Natural killer cell (primary cell): ENCODE results near the gene NRARP. TPM values are rescaled to one million over a fixed set of nuclear protein-coding genes. Genes with fewer than 3 reads are reported as not detected.

Experiments
- ATAC-seq, 3 donors: fragments of 150-1000 bp in 2 of 3; fragments of 200-7000 bp in 1 of 3; cut with Tn5 transposase; 1 replicate in 1 of 3; 2 replicates in 2 of 3; pipeline ENCODE4 v1.10.0; 2021; ENCODE audit warnings: mild to moderate bottlenecking in 2 of 3, moderate library complexity in 2 of 3
- DNase-seq, 2 donors: peaks; one replicate each; pipeline versions ENCODE4 v3.0.0 to v3.0.0-alpha.2; 2013 to 2021; ENCODE audit warnings: mixed read lengths in 1 of 2
- H3K27ac ChIP-seq: one replicate; pipeline ENCODE4 v1.5.1; 2013; ENCODE audit warnings: mild to moderate bottlenecking, low read length
- H3K27me3 ChIP-seq: one replicate; pipeline ENCODE4 v1.6.1; 2013; ENCODE audit warnings: low read length; ENCODE audit not compliant: control insufficient read depth, insufficient read depth
- H3K36me3 ChIP-seq: one replicate; pipeline ENCODE4 v1.6.1; 2013; ENCODE audit warnings: low read length; ENCODE audit not compliant: control insufficient read depth, insufficient read depth
- H3K4me1 ChIP-seq: one replicate; pipeline ENCODE4 v1.6.1; 2013; ENCODE audit warnings: low read length; ENCODE audit not compliant: control insufficient read depth, insufficient read depth
- H3K4me3 ChIP-seq: one replicate; pipeline ENCODE4 v1.5.1; 2013; ENCODE audit warnings: low read length
- H3K9me3 ChIP-seq: one replicate; pipeline ENCODE4 v1.6.1; 2013; ENCODE audit warnings: low read length; ENCODE audit not compliant: control insufficient read depth, insufficient read depth
- H3K27ac Mint-ChIP-seq, 2 donors: one replicate each; pipeline ENCODE4 v1.8.0; 2022; ENCODE audit warnings: mild to moderate bottlenecking in 2 of 2, mixed read lengths in 2 of 2, moderate library complexity in 1 of 2
- H3K27me3 Mint-ChIP-seq, 2 donors: one replicate each; pipeline ENCODE4 v1.8.0; 2022; ENCODE audit warnings: low read depth in 2 of 2, mixed read lengths in 2 of 2
- H3K36me3 Mint-ChIP-seq: one replicate; pipeline ENCODE4 v1.8.0; 2022; ENCODE audit warnings: mixed read lengths
- H3K4me1 Mint-ChIP-seq, 2 donors: one replicate each; pipeline ENCODE4 v1.8.0; 2022; ENCODE audit warnings: mixed read lengths in 2 of 2
- H3K4me3 Mint-ChIP-seq: one replicate; pipeline ENCODE4 v1.8.0; 2022; ENCODE audit warnings: mild to moderate bottlenecking, moderate library complexity, mixed read lengths
- H3K9me3 Mint-ChIP-seq, 2 donors: one replicate each; pipeline ENCODE4 v1.8.0; 2022; ENCODE audit warnings: mixed read lengths in 2 of 2
- WGBS: methylation state at CpG from one replicate; pipeline ENCODE4 v1.1.7; 2013; ENCODE audit warnings: missing lambda C conversion rate; ENCODE audit not compliant: insufficient coverage; 5-methylcytosine and 5-hydroxymethylcytosine counted together
- intact Hi-C: fragments of 100-400 bp; cut with micrococcal nuclease; formaldehyde crosslinking; loops from one replicate; pipeline ENCODE4 v1.14.2; 2022
- total RNA-seq, 4 donors: library from RNA; stranded (reverse); fragments of 120-200 nt in 1 of 4; gene quantifications; one replicate each; pipeline versions ENCODE4 v1.2.3 to v1.2.4, GENCODE V29; 2013 to 2022
- TF ChIP-seq, protein P1 (sequence below): fragments of 200-600 bp; IDR thresholded peaks from one replicate; pipeline ENCODE4 v1.8.0; 2022; ENCODE audit warnings: antibody characterized with exemption

Gene NRARP
- total RNA-seq, 3 donors from 2014 or later (not counting 1 experiment from before 2014, with no cell fraction given): 0.88 to 2.3 (median 1.2) TPM

DNA sequence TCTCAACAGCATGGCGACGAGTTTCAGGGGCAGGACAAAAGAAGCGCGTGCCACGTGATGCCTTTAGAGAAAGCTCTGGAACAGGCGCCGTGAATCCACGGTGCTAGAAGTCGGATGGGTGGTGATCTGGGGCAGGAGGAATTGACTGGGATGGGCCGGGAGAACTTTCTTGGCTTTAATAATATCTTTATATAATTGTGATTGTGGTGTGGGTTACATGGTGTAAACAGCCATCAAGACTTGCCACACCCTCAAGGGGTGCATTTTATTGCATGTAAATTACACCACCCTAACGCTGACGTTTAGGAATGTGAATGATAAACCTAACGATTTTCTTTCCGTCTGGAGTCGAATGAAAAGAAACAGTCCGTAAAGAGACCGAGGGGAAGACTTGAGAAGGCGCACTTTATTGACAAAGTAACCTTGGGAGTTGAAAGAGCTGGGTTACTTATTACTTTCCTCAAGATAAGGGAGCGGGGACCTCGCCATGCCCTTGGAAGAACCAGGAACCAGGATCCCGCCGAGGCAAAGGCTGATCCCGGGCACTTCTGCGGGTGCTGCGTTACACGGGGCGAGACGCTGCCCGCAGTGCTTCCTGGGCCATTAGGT, 8.5 kb downstream of the NRARP start:
- H3K4me3 ChIP-seq: no peak overlapping the region
- no peak overlapping the region for H3K27ac ChIP-seq
- H3K27ac Mint-ChIP-seq: no peak overlapping the region
- no peaks in the 10 kb centered on the region for H3K36me3 ChIP-seq
- peaks cover 23% of the 10 kb centered on the region for H3K27me3 ChIP-seq
- DNase-seq (no peak), ATAC-seq (no peak)
- no peaks in the 10 kb centered on the region for H3K36me3 Mint-ChIP-seq
- no peaks in the 10 kb centered on the region for H3K9me3 Mint-ChIP-seq
- peaks cover 0 to 16% of the 10 kb centered on the region in 2 donors for H3K4me1 Mint-ChIP-seq
- TF ChIP-seq, protein P1, sequence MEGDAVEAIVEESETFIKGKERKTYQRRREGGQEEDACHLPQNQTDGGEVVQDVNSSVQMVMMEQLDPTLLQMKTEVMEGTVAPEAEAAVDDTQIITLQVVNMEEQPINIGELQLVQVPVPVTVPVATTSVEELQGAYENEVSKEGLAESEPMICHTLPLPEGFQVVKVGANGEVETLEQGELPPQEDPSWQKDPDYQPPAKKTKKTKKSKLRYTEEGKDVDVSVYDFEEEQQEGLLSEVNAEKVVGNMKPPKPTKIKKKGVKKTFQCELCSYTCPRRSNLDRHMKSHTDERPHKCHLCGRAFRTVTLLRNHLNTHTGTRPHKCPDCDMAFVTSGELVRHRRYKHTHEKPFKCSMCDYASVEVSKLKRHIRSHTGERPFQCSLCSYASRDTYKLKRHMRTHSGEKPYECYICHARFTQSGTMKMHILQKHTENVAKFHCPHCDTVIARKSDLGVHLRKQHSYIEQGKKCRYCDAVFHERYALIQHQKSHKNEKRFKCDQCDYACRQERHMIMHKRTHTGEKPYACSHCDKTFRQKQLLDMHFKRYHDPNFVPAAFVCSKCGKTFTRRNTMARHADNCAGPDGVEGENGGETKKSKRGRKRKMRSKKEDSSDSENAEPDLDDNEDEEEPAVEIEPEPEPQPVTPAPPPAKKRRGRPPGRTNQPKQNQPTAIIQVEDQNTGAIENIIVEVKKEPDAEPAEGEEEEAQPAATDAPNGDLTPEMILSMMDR: no peak
- no peaks in the 10 kb centered on the region for H3K9me3 ChIP-seq
- intact Hi-C loops: loop anchor here (2.0 to 10.0 kb wide), 2 partner anchors 113 to 231 kb away; no protein-coding TSS in a partner anchor
- H3K27me3 Mint-ChIP-seq: peaks cover 9 to 17% of the 10 kb centered on the region in 2 donors
- peaks cover 15% of the 10 kb centered on the region for H3K4me1 ChIP-seq
- peak overlapping the region; percentile 45 for H3K4me3 Mint-ChIP-seq
- WGBS: 93% methylated on average over 29 of the region's 29 CpGs

DNA sequence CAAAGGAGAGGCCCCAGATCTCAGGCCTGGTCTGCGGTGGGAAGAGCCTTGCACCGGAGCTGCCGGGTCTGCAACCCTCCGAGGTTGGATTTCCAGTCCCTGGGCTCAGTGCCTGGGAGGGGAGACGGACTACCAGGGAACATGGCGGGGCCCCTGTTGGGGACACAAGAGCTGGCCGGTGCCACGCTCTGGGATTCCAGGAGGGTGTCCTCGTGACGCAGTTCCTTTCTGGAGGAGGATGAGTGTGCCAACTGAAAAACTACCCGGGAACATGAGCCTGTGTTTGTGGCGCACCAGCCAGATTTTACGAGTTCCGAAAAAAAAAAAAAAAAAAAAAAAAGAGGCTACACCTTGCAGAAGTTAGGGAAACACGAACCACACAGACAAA, 9.0 kb downstream of the NRARP start:
- H3K27ac ChIP-seq: no peak overlapping the region
- ATAC-seq (no peak), DNase-seq (no peak)
- H3K36me3 Mint-ChIP-seq: no peaks in the 10 kb centered on the region
- no peak overlapping the region for H3K27ac Mint-ChIP-seq
- intact Hi-C loops: loop anchor here (10.0 kb wide), 1 partner anchor 232 kb away; no protein-coding TSS in a partner anchor
- H3K27me3 Mint-ChIP-seq: peaks cover 9 to 17% of the 10 kb centered on the region in 2 donors
- H3K27me3 ChIP-seq: peaks cover 23% of the 10 kb centered on the region
- peaks cover 0 to 16% of the 10 kb centered on the region in 2 donors for H3K4me1 Mint-ChIP-seq
- no peaks in the 10 kb centered on the region for H3K9me3 Mint-ChIP-seq
- no peaks in the 10 kb centered on the region for H3K9me3 ChIP-seq
- 96% methylated on average over 15 of the region's 15 CpGs for WGBS
- H3K4me3 ChIP-seq: no peak overlapping the region
- TF ChIP-seq, protein P1: no peak
- no peak overlapping the region for H3K4me3 Mint-ChIP-seq
- no peaks in the 10 kb centered on the region for H3K36me3 ChIP-seq
- H3K4me1 ChIP-seq: peaks cover 15% of the 10 kb centered on the region

DNA sequence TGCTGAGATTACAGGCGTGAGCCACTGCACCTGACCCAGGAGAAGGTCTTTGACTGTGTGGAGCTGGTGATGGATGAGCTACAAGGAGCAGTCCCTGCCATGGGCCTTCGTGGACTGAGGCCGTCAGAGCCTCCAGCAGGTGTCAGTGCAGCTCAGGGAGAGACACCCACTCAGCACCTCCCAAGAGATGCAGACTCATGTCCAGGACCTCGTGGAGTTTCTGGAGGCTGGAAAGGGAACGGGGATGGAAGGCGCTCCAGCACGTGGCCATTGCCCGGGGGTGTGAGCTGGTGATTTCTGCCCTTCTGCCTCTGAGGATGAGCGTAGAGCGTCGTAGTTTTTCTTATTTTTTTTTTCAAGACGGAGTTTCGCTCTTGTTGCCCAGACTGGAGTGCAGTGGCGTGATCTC, 15.1 kb downstream of the NRARP start:
- Mint-ChIP-seq H3K36me3 (no peaks in the 10 kb centered on the region), H3K27ac (peak overlapping the region in 1 of 2 donors; percentile 31), H3K9me3 (no peaks in the 10 kb centered on the region), H3K27me3 (no peaks in the 10 kb centered on the region), H3K4me3 (no peak overlapping the region), H3K4me1 (peaks cover 6 to 13% of the 10 kb centered on the region in 2 donors)
- 61% methylated on average over 14 of the region's 14 CpGs for WGBS
- Histone ChIP-seq H3K36me3 (peaks cover 4% of the 10 kb centered on the region), H3K27me3 (no peaks in the 10 kb centered on the region), H3K9me3 (no peaks in the 10 kb centered on the region), H3K4me1 (peaks cover 2% of the 10 kb centered on the region), H3K27ac (no peak overlapping the region), H3K4me3 (no peak overlapping the region)
- DNase-seq (peak in 1 of 2 donors; percentile 54), ATAC-seq (peak in 1 of 3 donors; percentile 33)
- intact Hi-C loops: no loop called here
- TF ChIP-seq, protein P1: no peak
